ENCODE measurements around the gene RBBP6. TPM values are rescaled to one million over a fixed set of nuclear protein-coding genes. Genes with fewer than 3 reads are reported as not detected.

RBBP6 gene
- total RNA-seq, 4 donors from 2014 or later, result 37.1 to 58.4 (median 46.1) TPM

DNA sequence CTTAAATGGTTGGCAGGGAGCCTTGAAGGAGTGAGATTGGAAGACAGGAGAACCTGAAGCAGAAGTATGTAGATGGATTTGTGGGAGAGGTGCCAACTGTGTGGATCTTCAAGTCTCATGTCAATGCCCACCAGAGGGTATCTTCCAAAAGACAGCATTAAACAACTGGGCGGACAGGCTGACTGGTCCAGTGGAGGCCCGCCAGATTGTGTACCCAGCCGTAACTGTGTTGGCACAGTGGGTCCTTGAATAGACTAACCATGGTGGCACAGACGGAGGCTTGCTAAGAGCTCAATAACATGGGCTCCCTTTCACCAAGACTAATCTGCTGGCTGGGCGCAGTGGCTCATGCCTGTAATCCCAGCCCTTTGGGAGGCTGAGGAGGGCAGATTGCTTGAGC, 24.2 kb upstream of the RBBP6 start:
- TF ChIP-seq, protein P1, sequence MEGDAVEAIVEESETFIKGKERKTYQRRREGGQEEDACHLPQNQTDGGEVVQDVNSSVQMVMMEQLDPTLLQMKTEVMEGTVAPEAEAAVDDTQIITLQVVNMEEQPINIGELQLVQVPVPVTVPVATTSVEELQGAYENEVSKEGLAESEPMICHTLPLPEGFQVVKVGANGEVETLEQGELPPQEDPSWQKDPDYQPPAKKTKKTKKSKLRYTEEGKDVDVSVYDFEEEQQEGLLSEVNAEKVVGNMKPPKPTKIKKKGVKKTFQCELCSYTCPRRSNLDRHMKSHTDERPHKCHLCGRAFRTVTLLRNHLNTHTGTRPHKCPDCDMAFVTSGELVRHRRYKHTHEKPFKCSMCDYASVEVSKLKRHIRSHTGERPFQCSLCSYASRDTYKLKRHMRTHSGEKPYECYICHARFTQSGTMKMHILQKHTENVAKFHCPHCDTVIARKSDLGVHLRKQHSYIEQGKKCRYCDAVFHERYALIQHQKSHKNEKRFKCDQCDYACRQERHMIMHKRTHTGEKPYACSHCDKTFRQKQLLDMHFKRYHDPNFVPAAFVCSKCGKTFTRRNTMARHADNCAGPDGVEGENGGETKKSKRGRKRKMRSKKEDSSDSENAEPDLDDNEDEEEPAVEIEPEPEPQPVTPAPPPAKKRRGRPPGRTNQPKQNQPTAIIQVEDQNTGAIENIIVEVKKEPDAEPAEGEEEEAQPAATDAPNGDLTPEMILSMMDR (IDR thresholded peaks at IDR 0.05; ENCODE audit: low read depth), result no peak

DNA sequence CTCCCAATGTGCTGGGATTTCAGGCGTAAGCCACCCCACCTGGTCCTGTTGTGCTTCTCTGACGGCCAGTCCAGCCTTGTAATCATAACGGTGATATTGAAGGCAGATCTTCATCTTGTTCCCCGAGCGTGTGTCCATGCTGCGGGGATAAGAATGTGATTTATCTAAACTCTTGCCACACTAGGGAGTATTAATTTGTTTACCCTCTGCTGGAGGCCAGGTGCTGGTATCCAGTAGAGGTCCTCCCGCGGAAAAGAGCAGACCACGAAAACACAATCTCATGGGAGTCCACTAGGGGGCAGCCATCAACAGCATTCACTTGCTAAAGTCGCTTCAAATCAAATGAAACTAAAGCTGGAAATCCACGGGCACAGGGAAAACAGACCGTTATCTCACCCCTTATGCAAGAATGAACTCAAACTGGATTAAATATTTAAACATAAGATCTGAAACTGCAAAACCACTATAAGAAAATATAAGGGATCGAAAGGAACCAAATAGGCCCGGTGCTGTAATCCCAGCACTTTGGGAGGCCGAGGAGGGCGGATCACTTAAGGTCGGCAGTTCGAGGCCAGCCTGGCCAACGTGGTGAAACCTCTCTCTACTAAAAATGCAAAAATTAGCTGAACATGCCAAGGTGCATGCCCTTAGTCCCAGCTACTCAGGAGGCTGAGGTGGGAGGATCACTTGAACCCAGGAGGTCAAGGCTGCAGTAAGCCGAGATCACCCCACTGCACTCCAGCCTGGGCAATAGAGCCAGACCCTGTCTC, 22.3 kb upstream of the RBBP6 start:
- TF ChIP-seq, protein P1 (IDR thresholded peaks at IDR 0.05; ENCODE audit: low read depth), result no peak

DNA sequence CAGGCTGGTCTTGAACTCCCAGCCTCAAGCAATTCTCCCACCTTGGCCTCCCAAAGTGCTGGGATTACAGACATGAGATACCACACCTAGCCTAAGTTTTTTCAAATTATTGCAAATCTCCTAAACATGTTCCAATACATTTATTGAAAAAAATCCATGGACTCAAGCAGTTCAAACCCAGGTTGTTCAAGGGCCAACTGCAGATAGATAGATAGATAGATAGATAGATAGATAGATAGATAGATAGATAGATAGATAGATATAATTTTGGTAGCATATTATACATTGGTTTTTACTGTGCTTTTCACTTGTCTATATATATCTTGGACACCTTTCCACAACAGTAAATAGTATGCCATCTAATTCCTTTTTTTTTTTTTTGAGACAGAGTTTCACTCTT, 20.9 kb upstream of the RBBP6 start:
- TF ChIP-seq, protein P1 (IDR thresholded peaks at IDR 0.05; ENCODE audit: low read depth), result no peak

DNA sequence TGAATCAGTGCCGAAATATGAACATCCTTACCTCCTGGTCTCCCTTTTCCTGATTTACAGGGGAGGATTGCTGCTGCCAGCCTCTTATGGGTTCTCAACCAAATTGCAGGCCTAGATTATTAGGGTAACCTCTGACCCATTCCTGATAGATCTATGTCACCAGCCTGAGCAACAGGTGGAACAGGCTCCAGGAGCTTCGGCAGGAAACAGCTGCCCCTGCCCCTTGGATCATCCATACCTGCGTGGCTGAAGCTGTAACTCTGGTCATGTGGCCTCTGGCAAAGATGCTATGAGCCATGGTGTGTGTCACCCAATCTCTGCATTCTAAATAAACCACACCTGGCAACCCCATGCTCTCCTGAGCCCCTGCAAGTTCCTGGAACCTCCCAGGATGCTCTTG, 18.4 kb upstream of the RBBP6 start:
- TF ChIP-seq, protein P1 (IDR thresholded peaks at IDR 0.05; ENCODE audit: low read depth), result no peak

DNA sequence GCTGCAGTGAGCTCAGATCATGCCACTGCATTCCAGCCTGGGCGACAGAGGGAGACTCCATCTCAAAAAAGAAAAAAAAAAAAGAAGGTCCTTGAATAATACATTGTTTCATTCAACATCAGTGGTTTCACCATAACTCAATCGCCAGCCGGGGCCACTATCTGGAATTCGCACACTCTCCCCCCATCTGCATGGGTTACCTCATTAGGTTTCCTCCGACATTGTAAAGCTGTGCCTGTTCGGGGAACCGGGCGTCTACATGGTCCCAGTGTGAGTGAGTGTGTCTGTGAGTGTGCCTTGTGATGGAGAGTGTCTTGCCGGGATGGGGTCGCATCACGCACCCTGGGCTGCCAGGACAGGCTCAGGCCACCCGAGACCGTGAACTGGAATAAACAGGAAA, 16.6 kb upstream of the RBBP6 start:
- TF ChIP-seq, protein P1 (IDR thresholded peaks at IDR 0.05; ENCODE audit: low read depth), result no peak

DNA sequence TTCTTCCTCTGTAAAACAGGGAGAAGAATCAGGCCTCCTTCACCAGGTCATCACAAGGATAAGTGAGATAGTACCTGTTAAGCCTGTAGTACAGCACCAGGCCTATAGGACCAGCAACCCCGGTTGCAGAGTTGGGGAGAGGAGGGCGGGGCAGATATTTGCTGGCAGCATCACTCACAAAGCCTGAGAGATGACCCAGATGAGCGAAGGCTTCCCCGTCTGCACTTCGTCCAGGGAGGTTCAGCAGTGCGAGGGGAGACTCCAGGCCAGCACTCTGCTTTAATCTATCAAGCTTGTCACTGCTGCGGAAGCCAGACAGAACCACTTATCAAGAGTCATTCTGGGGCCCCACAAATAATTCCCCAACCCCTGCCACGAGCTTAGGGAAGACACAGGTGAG, 15.8 kb upstream of the RBBP6 start:
- TF ChIP-seq, protein P1 (IDR thresholded peaks at IDR 0.05; ENCODE audit: low read depth), result no peak

DNA sequence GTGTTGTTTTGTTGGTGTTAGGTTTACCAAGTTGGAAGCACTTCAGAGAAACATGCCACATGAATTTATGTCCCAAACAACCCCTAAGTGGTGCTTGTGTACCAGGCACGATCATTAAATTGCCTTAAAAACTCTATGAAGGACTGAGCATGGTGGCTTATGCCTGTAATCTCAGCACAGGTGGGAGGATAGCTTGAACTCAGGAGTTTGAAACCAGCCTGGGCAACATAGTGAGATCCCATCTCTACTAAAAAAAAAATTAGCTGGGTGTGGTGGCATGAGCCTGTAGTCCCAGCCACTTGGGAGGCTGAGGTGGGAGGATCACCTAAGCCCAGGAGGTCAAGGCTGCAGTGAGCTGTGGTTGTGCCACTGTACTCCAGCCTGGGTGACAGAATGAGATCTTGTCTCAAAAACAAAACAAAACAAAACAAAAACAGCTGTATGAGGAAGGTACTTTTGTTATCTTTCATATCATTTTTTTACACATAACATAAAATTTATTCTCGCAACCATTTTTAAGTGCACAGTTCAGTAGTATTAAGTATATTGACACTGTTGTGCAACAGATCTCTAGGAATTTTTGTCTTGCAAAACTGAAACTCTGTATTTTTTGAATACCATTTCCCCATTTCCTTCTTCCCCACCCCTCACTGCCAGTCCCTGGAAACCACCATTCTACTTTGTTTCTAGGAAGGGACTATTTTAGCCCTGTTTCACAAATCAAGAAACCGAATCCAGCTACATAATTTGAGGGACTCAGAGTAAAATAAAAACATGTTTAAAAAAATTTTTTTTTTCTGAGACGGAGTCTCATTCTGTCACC, 14.3 kb upstream of the RBBP6 start:
- TF ChIP-seq, protein P1 (IDR thresholded peaks at IDR 0.05; ENCODE audit: low read depth), result no peak

Measured in subcutaneous adipose tissue (tissue), 4 donors.